ENCODE results near the gene CLTRN. TPM values are rescaled to one million over a fixed set of nuclear protein-coding genes. Genes with fewer than 3 reads are reported as not detected.

Gene CLTRN
- total and polyA plus RNA-seq, 2 of the 13 experiments (the other 11 are each of a cell fraction or from before 2014, with no cell fraction given) = 0.37 to 0.53 TPM

- TF ChIP-seq ZNF281 (CRISPR knock-in tag; IDR thresholded peaks at IDR 0.05; ENCODE audit: borderline replicate concordance) (no peak), ETV6 (CRISPR knock-in tag; conservative IDR thresholded peaks at IDR 0.05) (no peak), ZNF543 (CRISPR knock-in tag; IDR thresholded peaks at IDR 0.05) (no peak), ZNF784 (CRISPR knock-in tag; IDR thresholded peaks at IDR 0.05; ENCODE audit: borderline replicate concordance) (no peak), TSC22D2 (CRISPR knock-in tag; IDR thresholded peaks at IDR 0.05; ENCODE audit: borderline replicate concordance) (no peak), TRIM22 (IDR thresholded peaks at IDR 0.05) (no peak), ZNF230 (CRISPR knock-in tag; IDR thresholded peaks at IDR 0.05) (no peak), ZNF414 (CRISPR knock-in tag; IDR thresholded peaks at IDR 0.05) (no peak), ZFP1 (CRISPR knock-in tag; IDR thresholded peaks at IDR 0.05) (no peak), ZNF280B (CRISPR knock-in tag; IDR thresholded peaks at IDR 0.05; ENCODE audit: borderline replicate concordance) (no peak), ZNF552 (CRISPR knock-in tag; IDR thresholded peaks at IDR 0.05; ENCODE audit: borderline replicate concordance) (no peak), SNAI1 (CRISPR knock-in tag; IDR thresholded peaks at IDR 0.05; ENCODE audit: borderline replicate concordance) (no peak), ARNTL (CRISPR knock-in tag; IDR thresholded peaks at IDR 0.05) (no peak), ZMYM4 (CRISPR knock-in tag; IDR thresholded peaks at IDR 0.05) (no peak; the same call in 1 of the 2 replicates), CEBPZ (IDR thresholded peaks at IDR 0.05; ENCODE audit: low read length) (no peak), DR1 (CRISPR knock-in tag; IDR thresholded peaks at IDR 0.05) (no peak), SETDB1 (CRISPR knock-in tag; IDR thresholded peaks at IDR 0.05; ENCODE audit: borderline replicate concordance) (no peak)
Observed at GRCh38 chrX:15675490-15675921, 10.9 kb upstream of the CLTRN start (continued).

Measured in HepG2 (cell line).